ENCODE results near the gene ITFG2. TPM values are rescaled to one million over a fixed set of nuclear protein-coding genes. Genes with fewer than 3 reads are reported as not detected.

ITFG2 gene
- total RNA-seq, 1 donor from 2014 or later = 14.6 TPM

DNA sequence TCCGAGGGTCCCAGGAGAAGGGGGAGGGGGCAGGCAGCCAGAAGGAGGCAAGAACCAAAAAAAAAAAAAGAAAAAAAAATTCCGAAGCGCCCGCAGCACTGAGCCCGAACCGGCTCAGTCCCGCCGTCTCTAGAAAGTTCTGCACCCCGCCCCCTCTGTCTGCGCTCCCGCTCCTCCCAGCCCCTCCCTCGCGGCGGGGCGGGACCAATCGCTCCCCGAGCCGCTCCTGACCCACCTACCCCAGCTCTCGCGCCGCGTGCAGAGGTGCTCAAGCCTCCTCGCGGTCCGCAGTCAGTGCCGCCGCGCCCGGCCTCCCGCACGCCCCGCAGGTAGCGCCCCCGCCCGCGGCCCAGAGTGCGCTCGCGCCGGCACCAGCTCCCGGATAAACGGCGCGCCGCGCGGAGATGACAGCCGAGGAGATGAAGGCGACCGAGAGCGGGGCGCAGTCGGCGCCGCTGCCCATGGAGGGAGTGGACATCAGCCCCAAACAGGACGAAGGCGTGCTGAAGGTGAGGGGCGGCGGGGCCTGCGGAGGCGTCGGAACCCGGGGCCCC is 17.7 kb upstream of the ITFG2 start, which contains the start of gene FKBP4:
TSS of gene FKBP4 (plus strand) at position 235 of the 554 bp plus-strand sequence. CDS start at position 405, 170 bp downstream.
- DNase-seq (ENCODE audit: low spot score) (peak; percentile 95), ATAC-seq (peak; percentile 92)

GRCh38 chr12:2795291-2796186 is 16.9 kb upstream of the ITFG2 start:
- ATAC-seq (peak; percentile 81), DNase-seq (ENCODE audit: low spot score) (peak; percentile 84)

DNA sequence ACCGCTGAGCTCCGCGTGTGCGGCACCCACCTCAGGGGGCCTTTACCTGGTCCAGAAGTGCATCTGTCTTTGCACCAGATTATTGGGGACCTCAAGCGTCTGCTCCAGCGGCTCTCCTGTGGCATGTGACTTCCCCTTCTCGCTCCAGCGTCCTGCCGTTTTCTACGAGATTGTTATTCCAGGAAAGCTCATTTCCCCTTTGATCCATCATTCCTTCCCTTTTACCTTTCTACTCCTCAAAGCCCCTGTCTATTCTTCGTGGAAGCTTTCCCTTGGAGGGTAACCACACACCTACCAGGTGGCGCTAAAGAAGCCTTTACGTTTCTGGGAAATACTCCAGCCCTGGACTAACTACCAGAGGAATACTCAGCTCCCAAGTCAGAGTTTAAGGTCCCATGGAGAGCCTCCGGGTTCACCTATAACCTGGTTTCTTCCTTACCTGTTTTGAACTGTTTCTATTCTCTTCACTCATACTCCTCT is 16.2 kb upstream of the ITFG2 start:
- DNase-seq (ENCODE audit: low spot score) = no peak
- peak; percentile 8 for ATAC-seq

DNA sequence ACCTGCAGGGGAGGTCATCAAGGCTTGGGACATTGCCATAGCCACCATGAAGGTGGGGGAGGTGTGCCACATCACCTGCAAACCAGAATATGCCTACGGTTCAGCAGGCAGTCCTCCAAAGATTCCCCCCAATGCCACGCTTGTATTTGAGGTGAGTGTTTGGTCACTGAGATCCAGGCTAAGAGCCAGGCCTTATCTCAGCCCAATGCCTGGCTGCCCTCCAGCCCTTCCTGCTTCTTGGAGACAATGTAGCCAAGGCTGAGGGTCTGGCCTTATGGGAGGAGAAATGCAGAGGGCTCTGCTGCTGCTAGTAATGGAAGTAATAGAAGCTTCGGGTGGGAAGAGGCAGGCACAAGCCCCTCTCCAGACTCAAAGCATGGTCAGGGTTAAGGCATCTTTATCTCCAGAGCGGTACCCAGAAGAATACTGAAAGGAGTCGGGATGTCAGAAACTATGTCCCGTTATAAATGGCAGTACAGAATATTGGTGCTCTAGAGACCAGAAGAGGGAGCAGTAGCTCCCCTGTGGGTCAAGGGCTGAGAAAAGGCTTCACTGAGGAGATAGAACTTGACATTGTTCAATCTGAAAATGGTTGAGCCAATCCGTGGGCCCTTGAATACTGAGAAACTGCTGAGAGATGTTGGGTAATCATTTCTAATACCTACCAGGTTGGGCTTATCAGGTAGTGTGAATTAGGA is 14.6 kb upstream of the ITFG2 start:
- no peak for ATAC-seq
- DNase-seq (ENCODE audit: low spot score) = no peak

- DNase-seq (ENCODE audit: low spot score) (no peak), ATAC-seq (no peak)
Observed at GRCh38 chr12:2800046-2800570, 12.4 kb upstream of the ITFG2 start.

DNA sequence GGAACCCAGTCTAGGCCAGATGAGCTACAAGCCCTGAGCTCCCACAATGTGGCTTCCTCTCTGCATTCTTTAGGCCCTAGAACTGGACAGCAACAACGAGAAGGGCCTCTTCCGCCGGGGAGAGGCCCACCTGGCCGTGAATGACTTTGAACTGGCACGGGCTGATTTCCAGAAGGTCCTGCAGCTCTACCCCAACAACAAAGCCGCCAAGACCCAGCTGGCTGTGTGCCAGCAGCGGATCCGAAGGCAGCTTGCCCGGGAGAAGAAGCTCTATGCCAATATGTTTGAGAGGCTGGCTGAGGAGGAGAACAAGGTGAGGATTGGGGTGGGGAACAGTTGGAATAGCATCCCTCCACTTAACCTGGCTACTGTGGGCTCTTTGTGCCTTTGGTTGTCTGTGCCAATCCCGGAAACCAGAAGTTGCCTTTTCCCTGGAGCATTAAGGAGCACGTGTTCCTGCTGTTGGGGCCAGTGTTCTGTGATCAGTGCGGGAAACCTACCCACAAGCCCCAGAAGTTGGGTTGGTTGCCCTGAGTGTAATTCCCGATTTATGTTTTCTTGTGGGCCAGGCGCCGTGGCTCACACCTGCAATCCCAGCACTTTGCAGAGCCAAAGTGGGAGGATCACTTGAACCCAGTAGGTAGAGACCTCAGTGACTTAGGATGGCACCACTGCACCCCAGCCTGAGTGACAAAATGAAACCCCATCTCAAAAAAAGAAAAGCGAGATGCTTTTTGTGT is 11.3 kb upstream of the ITFG2 start:
- DNase-seq (ENCODE audit: low spot score) = no peak
- ATAC-seq = no peak

DNA sequence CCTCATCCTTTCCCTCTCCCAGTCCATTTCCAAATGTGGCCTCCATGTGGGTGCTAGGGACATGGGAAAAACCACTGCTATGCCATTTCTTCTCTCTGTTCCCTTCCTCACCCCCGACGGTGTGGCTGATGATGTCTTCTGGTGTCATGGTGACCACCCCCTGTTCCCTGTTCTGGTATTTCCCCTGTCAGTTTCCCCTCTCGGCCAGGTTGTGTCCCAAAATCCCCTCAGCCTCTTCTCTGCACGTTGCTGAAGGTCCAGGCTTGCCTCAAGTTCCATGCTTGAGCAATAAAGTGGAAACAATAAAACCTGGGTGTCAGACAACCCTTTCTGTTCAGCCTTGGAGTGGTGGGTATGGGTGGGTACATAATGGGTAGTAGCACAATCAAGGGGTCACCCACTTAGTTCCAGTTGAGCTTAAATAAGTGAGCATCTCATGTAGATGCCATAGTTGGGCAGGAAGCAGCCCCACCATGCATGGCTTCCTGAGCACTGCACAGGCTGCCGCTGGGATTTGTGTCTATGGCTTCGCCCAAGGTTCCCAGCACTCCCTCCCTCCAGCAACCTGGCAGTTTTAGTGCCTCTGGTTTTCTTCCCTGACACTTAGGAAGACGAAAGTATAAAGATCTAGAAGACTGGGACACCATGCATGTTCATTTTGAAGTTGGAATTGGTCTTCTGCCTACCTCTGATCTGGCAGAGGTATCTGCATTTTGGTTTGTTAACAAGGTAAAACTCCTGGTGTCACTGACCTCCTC is 8.7 kb upstream of the ITFG2 start:
- ATAC-seq (peak; percentile 50), DNase-seq (ENCODE audit: low spot score) (no peak)

DNA sequence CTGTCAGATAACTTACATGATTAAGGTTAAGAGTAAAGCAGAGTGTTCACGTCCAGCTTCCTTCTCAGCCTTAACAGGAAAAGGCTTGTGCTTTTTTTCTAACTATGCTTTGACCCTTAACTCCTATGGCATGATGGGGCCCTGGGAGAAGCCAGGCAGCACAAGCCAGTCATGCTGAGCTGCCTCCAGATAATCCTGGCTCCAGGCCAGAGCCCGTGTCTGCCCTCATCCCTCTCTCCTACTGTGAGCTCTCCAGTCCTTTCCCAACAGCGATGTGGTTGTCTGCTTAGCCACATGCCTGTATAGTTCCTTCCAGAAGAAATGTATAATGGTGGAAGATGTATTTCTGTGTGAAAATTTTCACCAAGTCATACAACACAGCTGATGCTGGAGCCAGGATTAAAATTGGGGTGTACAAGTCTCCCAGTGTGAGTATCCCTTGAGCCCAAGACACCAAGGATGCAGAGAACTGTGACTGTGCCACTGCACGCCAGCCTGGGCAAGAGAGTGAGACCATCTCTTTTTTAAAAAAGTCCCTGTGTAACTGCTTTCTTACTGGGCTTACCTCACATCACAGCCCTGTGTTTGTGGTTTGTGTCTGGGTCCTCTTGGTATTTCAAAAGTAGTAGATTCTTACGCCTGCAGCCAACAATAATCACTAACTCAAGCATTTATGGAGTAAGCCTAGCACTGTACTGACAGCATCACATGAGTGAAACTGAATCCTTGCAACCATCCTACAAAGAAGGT is 7.9 kb upstream of the ITFG2 start:
- DNase-seq (ENCODE audit: low spot score) (peak; percentile 63), ATAC-seq (peak; percentile 75)

- no peak for ATAC-seq
- DNase-seq (ENCODE audit: low spot score) = no peak
Observed at GRCh38 chr12:2805143-2805520, 7.3 kb upstream of the ITFG2 start.

DNA sequence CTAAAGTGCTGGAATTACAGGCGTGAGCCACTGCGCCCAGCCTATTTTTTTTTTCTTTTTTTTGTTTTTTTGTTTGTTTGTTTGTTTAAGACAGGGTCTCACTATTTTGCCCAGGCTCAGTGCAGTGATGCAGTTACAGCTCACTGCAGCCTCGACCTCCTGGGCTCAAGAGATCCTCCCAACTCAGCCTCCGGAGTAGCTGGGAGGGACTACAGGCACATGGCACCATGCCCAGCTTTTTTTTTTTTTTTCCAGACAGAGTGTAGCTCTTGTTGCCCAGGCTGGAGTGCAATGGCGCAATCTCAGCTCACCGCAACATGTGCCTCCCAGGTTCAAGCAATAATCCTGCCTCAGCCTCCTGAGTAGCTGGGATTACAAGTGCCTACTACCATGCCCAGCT is 5.8 kb upstream of the ITFG2 start:
- no peak for DNase-seq (ENCODE audit: low spot score)
- ATAC-seq = peak; percentile 28

- DNase-seq (ENCODE audit: low spot score) (no peak), ATAC-seq (no peak)
Observed at GRCh38 chr12:2811801-2812200, 667 bp upstream of the ITFG2 start.

- DNase-seq (ENCODE audit: low spot score) (no peak), ATAC-seq (peak; percentile 47)
Observed at GRCh38 chr12:2813214-2814185, 1.0 kb downstream of the ITFG2 start.

DNA sequence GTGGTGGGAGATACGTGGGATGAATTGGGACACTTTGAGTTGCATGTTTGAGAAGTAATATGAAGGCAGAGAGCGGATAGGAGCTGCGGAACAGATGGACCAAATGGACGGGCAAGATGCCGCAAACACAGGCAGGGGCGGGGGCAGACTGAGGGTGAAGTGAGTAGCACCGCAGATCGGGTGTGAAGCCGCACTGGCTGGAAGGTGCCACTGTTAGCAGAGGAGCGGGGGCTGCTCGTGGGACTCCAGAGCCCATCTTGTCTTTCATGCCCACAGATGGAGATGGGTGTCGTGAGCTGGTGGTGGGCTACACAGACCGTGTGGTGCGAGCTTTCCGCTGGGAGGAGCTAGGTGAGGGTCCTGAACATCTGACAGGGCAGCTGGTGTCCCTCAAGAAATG is 7.3 kb downstream of the ITFG2 start:
- DNase-seq (ENCODE audit: low spot score) (no peak), ATAC-seq (no peak)

- ATAC-seq = no peak
- DNase-seq (ENCODE audit: low spot score) = no peak
Observed at GRCh38 chr12:2820432-2820831, 8.0 kb downstream of the ITFG2 start.

- DNase-seq (ENCODE audit: low spot score) (no peak), ATAC-seq (no peak)
Observed at GRCh38 chr12:2823483-2823882, 11.0 kb downstream of the ITFG2 start.

DNA sequence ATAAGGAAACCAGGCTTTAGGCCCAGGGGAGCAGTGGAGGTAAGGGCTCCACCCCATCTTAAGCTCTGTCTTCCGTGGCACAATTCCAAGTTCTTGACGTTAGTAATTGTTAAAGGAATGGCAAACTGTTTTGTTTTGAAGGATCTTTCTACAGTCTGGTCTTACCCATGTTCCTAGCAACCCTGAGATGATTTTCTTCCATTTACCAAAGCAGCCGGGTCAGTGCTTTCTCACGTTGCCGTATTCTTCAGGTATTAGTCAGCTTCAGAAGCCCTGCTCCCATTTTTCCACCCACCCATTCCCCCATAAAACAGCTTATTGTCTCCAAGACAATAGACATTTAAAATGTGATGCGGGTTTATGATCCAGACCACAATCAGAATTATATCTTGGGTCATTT is 12.1 kb downstream of the ITFG2 start:
- DNase-seq (ENCODE audit: low spot score) = no peak
- no peak for ATAC-seq

DNA sequence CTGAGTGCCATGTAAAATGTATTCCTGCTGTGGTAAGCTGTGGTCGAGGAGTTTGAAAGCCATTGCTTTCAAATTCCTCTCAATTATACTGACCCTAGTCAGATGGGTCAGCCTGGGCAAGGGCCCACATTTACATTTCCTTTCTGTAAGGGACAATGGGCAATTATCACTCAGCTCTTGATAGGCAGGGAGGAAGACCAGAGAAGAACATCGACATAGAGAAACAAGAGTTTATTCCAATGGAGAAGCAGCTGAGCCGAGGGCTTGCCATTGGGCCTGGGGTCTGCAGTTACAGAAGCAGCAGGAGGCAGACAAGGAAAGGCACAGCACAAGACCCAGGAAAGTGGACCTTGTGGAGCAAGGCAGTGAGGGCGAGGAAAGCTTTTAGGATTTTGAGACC is 12.7 kb downstream of the ITFG2 start:
- DNase-seq (ENCODE audit: low spot score) (no peak), ATAC-seq (no peak)

- DNase-seq (ENCODE audit: low spot score) (no peak), ATAC-seq (no peak)
Observed at GRCh38 chr12:2826036-2826435, 13.6 kb downstream of the ITFG2 start.
